ENCODE measurements around the gene DPM1. TPM values are rescaled to one million over a fixed set of nuclear protein-coding genes. Genes with fewer than 3 reads are reported as not detected.
"Not testable (repeated sequence)": the region's sequence is repeated elsewhere in the genome, so short reads cannot be mapped to it uniquely, and the experiment has no call there.

The DPM1 gene
- total and polyA plus RNA-seq, 7 experiments from 2014 or later = 19.4 to 80.9 (median 43.2) TPM

GRCh38 chr20:50980851-50981713 is 22.8 kb upstream of the DPM1 start:
- Histone ChIP-seq H3K36me3 (ENCODE audit: control insufficient read depth in 2 of 3, insufficient read depth in 3 of 3, low read length in 3 of 3) (no peaks in the 10 kb centered on the region), H3K27me3 (ENCODE audit: control insufficient read depth in 2 of 2, insufficient read depth in 2 of 2, low read length in 2 of 2) (peaks cover 0 to 3% of the 10 kb centered on the region in 2 donors), H3K4me1 (ENCODE audit: control insufficient read depth in 2 of 2, insufficient read depth in 2 of 2, low read length in 2 of 2) (peaks cover 0 to 5% of the 10 kb centered on the region in 2 donors), H3K27ac (ENCODE audit: low read depth, low read length) (no peak overlapping the region), H3K4me3 (ENCODE audit: low read length) (no peak overlapping the region), H3K9me3 (ENCODE audit: control insufficient read depth in 2 of 3, low read length in 3 of 3) (no peaks in the 10 kb centered on the region)
- ChIA-PET CTCF (interaction anchor here (0.6 to 1.5 kb wide), 6 partner anchors 8 to 324 kb away, joined by 3 to 11 read pairs (median 4); no protein-coding TSS in a partner anchor), POLR2A (interaction anchor here (1.4 kb wide), 1 partner anchor 186 kb away, joined by 3 read pairs; the partner anchor contains the start of gene BCAS4)
- intact Hi-C loops (cut with micrococcal nuclease) = loop anchor here (1.0 to 5.0 kb wide), 2 partner anchors 187 to 641 kb away; no protein-coding TSS in a partner anchor
- Mint-ChIP-seq H3K27me3 (peaks cover 21 to 52% (median 35%) of the 10 kb centered on the region in 5 donors), H3K27ac (no peak overlapping the region), H3K9me3 (no peaks in the 10 kb centered on the region), H3K4me1 (peaks cover 0 to 9% (median 4%) of the 10 kb centered on the region in 7 donors), H3K36me3 (no peaks in the 10 kb centered on the region), H3K4me3 (peak overlapping the region in 2 of 10 donors; percentile 34 to 47)
- ATAC-seq (peak; percentile 67), DNase-seq (peak; percentile 20 to 61 (median 47))

- Histone ChIP-seq H3K27ac (ENCODE audit: low read depth, low read length) (no peak overlapping the region), H3K4me3 (ENCODE audit: low read length) (no peak overlapping the region), H3K27me3 (ENCODE audit: control insufficient read depth in 2 of 2, insufficient read depth in 2 of 2, low read length in 2 of 2) (peaks cover 0 to 3% of the 10 kb centered on the region in 2 donors), H3K36me3 (ENCODE audit: control insufficient read depth in 2 of 3, insufficient read depth in 3 of 3, low read length in 3 of 3) (no peaks in the 10 kb centered on the region), H3K4me1 (ENCODE audit: control insufficient read depth in 2 of 2, insufficient read depth in 2 of 2, low read length in 2 of 2) (peaks cover 0 to 5% of the 10 kb centered on the region in 2 donors), H3K9me3 (ENCODE audit: control insufficient read depth in 2 of 3, low read length in 3 of 3) (no peaks in the 10 kb centered on the region)
- ATAC-seq (peak; percentile 64), DNase-seq (peak in 1 of 9 donors; percentile 47)
- Mint-ChIP-seq H3K36me3 (no peaks in the 10 kb centered on the region), H3K9me3 (no peaks in the 10 kb centered on the region), H3K4me1 (peaks cover 0 to 9% (median 4%) of the 10 kb centered on the region in 7 donors), H3K4me3 (no peak overlapping the region), H3K27me3 (peaks cover 25 to 54% (median 41%) of the 10 kb centered on the region in 5 donors), H3K27ac (no peak overlapping the region)
- POLR2A ChIA-PET = interaction anchor here (1.4 kb wide), 1 partner anchor 185 kb away, joined by 3 read pairs; the partner anchor contains the start of gene BCAS4
- intact Hi-C loops (cut with micrococcal nuclease) = loop anchor here in 1 of 2 donors (5.0 kb wide), 1 partner anchor 642 kb away; no protein-coding TSS in a partner anchor
- CTCF ChIA-PET = interaction anchor here (0.6 kb wide), 2 partner anchors 23 to 330 kb away, joined by 3 read pairs; no protein-coding TSS in a partner anchor
Measured at GRCh38 chr20:50980071-50980681, 21.8 kb upstream of the DPM1 start.

- H3K36me3 ChIP-seq (ENCODE audit: control insufficient read depth in 2 of 3, insufficient read depth in 3 of 3, low read length in 3 of 3); H3K4me1 Mint-ChIP-seq; CTCF ChIA-PET; intact Hi-C loops (cut with micrococcal nuclease); DNase-seq; H3K4me3 ChIP-seq (ENCODE audit: low read length); H3K36me3 Mint-ChIP-seq; H3K9me3 ChIP-seq (ENCODE audit: control insufficient read depth in 2 of 3, low read length in 3 of 3); ATAC-seq; POLR2A ChIA-PET; H3K27me3 ChIP-seq (ENCODE audit: control insufficient read depth in 2 of 2, insufficient read depth in 2 of 2, low read length in 2 of 2); H3K9me3 Mint-ChIP-seq; H3K27ac ChIP-seq (ENCODE audit: low read depth, low read length); H3K4me3 Mint-ChIP-seq; H3K4me1 ChIP-seq (ENCODE audit: control insufficient read depth in 2 of 2, insufficient read depth in 2 of 2, low read length in 2 of 2): not testable (repeated sequence)
- Mint-ChIP-seq H3K27me3 (peaks cover 23 to 47% (median 34%) of the 10 kb centered on the region in 5 donors), H3K27ac (peak overlapping the region in 1 of 9 donors; percentile 4)
Measured at GRCh38 chr20:50978533-50978932, 20.2 kb upstream of the DPM1 start.

- intact Hi-C loops (cut with micrococcal nuclease) = no loop called here
- H3K27me3 ChIP-seq (ENCODE audit: control insufficient read depth in 2 of 2, insufficient read depth in 2 of 2, low read length in 2 of 2) = no peaks in the 10 kb centered on the region
- no peaks in the 10 kb centered on the region for H3K9me3 ChIP-seq (ENCODE audit: control insufficient read depth in 2 of 3, low read length in 3 of 3)
- ChIA-PET CTCF (no interaction called here), POLR2A (no interaction called here)
- no peak overlapping the region for H3K4me3 Mint-ChIP-seq
- no peaks in the 10 kb centered on the region for H3K36me3 Mint-ChIP-seq
- peaks cover 12 to 36% (median 22%) of the 10 kb centered on the region in 5 donors for H3K27me3 Mint-ChIP-seq
- H3K4me1 ChIP-seq (ENCODE audit: control insufficient read depth in 2 of 2, insufficient read depth in 2 of 2, low read length in 2 of 2) = peaks cover 0 to 5% of the 10 kb centered on the region in 2 donors
- H3K4me1 Mint-ChIP-seq = peaks cover 0 to 9% (median 4%) of the 10 kb centered on the region in 7 donors
- H3K27ac ChIP-seq (ENCODE audit: low read depth, low read length) = no peak overlapping the region
- no peaks in the 10 kb centered on the region for H3K36me3 ChIP-seq (ENCODE audit: control insufficient read depth in 2 of 3, insufficient read depth in 3 of 3, low read length in 3 of 3)
- H3K4me3 ChIP-seq (ENCODE audit: low read length) = no peak overlapping the region
- H3K27ac Mint-ChIP-seq = no peak overlapping the region
- DNase-seq (no peak), ATAC-seq (no peak)
- peaks cover 0 to 2% (median 0%) of the 10 kb centered on the region in 11 donors for H3K9me3 Mint-ChIP-seq
Measured at GRCh38 chr20:50977066-50978021, 19.0 kb upstream of the DPM1 start.

GRCh38 chr20:50975701-50976330 is 17.5 kb upstream of the DPM1 start:
- H3K36me3 ChIP-seq (ENCODE audit: control insufficient read depth in 2 of 3, insufficient read depth in 3 of 3, low read length in 3 of 3) = no peaks in the 10 kb centered on the region
- Mint-ChIP-seq H3K4me1 (peaks cover 0 to 4% (median 0%) of the 10 kb centered on the region in 7 donors), H3K27me3 (peaks cover 6 to 31% (median 14%) of the 10 kb centered on the region in 5 donors), H3K27ac (no peak overlapping the region), H3K4me3 (no peak overlapping the region), H3K36me3 (no peaks in the 10 kb centered on the region), H3K9me3 (peaks cover 0 to 2% (median 0%) of the 10 kb centered on the region in 11 donors)
- H3K27ac ChIP-seq (ENCODE audit: low read depth, low read length) = no peak overlapping the region
- ATAC-seq = no peak
- ChIA-PET POLR2A (no interaction called here), CTCF (no interaction called here)
- H3K4me3 ChIP-seq (ENCODE audit: low read length) = no peak overlapping the region
- DNase-seq = no peak
- no peaks in the 10 kb centered on the region for H3K9me3 ChIP-seq (ENCODE audit: control insufficient read depth in 2 of 3, low read length in 3 of 3)
- intact Hi-C loops (cut with micrococcal nuclease) = no loop called here
- no peaks in the 10 kb centered on the region for H3K27me3 ChIP-seq (ENCODE audit: control insufficient read depth in 2 of 2, insufficient read depth in 2 of 2, low read length in 2 of 2)
- H3K4me1 ChIP-seq (ENCODE audit: control insufficient read depth in 2 of 2, insufficient read depth in 2 of 2, low read length in 2 of 2) = no peaks in the 10 kb centered on the region
